ENCODE measurements around the gene GALNT1.

GRCh38 chr18:35691625-35692024, 110.1 kb downstream of the GALNT1 start:
- no peak for TF ChIP-seq EZH2 (IDR thresholded peaks at IDR 0.05; ENCODE audit: borderline replicate concordance, low read depth, low read length, poor library complexity, severe bottlenecking)
- TF ChIP-seq, protein P1, sequence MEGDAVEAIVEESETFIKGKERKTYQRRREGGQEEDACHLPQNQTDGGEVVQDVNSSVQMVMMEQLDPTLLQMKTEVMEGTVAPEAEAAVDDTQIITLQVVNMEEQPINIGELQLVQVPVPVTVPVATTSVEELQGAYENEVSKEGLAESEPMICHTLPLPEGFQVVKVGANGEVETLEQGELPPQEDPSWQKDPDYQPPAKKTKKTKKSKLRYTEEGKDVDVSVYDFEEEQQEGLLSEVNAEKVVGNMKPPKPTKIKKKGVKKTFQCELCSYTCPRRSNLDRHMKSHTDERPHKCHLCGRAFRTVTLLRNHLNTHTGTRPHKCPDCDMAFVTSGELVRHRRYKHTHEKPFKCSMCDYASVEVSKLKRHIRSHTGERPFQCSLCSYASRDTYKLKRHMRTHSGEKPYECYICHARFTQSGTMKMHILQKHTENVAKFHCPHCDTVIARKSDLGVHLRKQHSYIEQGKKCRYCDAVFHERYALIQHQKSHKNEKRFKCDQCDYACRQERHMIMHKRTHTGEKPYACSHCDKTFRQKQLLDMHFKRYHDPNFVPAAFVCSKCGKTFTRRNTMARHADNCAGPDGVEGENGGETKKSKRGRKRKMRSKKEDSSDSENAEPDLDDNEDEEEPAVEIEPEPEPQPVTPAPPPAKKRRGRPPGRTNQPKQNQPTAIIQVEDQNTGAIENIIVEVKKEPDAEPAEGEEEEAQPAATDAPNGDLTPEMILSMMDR (conservative IDR thresholded peaks at IDR 0.05; ENCODE audit: low read depth, low read length), result no peak
